GM19023 (cell line): ENCODE data around the gene CBL.

Source experiments
- ATAC-seq: cut with Tn5 transposase; IDR thresholded peaks from one replicate; pipeline ENCODE4 v1.9.1; 2021; ENCODE audit warnings: mild to moderate bottlenecking, moderate library complexity; ENCODE audit not compliant: unreplicated experiment

CBL gene

DNA sequence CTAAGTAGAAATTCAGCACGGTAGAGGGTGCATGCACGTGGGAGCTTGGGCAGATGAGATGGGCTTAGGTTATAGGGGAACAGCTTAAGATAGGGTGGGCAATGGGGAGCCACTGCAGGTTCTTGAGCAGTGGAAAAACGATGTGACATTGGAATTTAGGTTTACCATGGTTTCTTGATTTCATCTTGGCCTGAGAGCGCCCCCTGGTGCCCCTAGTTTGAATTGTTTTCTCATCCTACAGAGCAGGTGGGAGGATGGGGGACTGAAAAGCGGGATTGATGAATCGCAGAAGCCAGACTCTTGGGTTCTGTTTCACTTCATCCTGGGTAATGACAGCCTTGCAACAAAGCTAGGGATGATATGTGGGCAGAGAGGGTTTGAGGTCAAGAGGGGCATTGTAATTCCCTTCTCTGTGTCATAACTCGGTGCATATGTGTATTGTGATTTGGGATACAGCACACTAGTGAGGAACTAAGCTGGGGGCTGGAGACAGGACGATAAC, 117.4 kb downstream of the CBL start:
- no peak for ATAC-seq

DNA sequence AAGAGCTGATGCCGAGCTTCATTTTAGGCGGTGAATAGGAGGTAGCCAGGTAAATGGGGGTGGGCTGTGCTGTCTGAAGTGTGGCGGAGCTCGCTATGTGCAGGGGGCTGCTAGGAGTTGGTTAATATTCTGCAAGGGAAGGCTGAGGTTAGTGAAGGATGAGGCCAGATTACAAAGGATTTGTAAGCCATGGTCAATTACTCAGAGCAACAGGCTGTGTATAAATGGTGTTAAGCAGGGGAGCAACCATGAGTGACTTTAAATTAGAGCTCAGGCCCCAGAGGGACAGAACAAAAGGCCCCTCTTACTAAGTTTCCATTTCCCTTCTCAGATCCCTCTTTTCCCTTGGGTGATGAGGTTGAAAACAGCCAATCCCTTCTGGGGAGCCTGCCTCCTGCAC, 118.0 kb downstream of the CBL start:
- no peak for ATAC-seq

DNA sequence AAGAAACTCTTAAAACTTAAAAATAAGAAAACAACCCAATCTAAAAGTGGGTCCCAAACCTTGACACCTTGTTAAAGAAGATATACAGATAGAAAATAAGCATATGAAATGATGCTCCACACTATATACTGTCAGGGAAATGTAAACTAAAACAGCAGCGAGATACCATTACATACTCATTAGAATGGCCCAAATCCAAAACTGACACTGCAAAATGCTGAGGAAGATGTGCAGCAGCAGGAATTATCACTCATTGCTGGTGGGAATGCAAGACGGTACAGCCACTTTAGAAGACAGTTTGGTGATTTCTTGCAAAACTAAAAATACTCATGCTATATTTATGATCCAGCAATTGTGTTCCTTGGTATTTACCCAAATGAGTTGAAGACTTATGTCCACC, 123.2 kb downstream of the CBL start:
- no peak for ATAC-seq

DNA sequence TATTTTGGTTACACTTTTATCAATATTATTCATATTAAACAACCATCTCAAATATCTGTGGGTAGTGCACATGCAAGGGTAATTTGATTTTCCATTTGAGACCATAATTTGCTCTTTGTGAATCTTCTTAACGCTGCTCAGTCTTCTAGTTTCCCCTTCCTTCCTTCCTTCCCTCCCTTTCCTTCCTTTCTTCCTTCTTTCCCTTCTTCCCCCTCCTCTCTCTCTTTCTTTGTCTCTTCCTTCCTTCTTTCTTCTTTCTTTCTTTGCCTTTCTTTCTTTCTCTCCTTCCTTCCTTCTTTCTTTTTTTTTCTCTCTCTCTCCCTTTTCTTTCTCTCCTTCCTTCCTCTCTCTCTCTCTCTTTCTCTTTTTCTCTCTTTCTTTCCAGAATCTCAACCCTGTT, 124.1 kb downstream of the CBL start:
- ATAC-seq = no peak

DNA sequence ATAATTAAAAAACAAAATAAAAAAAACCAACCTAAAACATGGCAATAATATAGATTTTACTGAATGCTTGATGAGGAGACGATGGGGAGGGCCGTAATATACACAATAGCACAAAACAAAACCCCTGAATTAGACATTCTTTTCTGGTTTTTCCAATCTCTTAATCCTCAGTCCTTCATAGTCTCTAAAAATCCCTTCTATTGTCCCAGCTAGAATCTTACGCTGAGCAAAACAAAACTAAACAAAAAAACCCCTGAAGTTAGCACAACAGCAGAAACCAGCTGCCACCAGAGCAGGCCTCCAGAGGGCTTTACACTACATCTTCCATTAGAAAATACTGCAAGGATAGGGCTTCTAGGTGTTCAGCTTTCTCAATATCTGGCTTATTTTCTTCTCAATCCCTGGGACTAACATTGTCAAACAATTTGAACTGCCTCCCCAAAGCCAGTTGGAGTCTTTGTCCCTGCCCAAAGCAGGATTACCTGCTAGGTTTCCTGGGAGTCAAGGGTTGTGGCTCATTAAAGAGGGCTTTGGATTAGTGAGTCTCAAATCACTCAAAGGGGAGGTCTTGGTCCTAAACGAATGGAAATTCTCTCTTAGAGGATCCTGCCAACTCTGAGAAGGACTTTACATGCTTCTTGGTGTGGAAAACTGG, 126.1 kb downstream of the CBL start:
- ATAC-seq = no peak

DNA sequence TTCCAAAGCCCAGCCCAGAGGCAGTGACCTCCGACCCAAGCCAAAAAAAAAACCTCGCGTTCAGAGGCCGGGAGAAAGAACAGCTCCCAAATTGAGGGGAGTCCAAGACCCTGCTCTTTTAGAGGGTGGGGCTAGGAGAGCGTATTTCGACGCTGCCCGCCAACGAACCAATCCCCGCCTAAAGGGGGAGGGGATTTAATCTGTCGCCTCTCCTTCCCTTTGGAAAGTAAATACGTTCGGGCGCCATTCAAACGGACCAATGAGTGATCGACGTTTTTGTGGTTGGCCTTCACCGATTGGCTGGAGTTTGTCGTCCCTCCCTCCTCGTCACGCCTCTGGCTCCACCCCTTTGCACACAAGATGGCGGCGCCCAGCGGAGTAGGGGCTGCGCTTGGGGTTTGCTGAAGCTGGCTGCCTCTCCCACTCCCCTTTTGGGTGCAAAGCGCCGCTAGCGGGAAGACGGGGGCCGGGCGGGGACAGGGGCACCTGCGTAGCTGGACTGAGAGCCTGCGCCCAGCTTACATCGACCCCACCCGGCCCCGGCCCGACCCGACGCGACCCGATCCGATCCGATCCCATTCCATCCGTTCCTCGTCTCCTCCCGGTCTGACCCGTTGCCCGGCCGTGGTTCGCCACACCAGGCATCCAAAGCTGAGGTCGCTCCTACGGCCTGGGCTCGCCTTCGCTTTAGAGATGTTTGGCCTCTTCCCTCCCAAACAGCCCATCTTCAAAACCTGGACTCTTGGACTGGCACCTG, 128.2 kb downstream of the CBL start, which contains the start of gene RNF26:
Gene RNF26, plus strand, starts transcription at position 354 of the 757 bp plus-strand sequence. CDS start 596 bp downstream, outside the sequence.
- ATAC-seq = peak; percentile 92

DNA sequence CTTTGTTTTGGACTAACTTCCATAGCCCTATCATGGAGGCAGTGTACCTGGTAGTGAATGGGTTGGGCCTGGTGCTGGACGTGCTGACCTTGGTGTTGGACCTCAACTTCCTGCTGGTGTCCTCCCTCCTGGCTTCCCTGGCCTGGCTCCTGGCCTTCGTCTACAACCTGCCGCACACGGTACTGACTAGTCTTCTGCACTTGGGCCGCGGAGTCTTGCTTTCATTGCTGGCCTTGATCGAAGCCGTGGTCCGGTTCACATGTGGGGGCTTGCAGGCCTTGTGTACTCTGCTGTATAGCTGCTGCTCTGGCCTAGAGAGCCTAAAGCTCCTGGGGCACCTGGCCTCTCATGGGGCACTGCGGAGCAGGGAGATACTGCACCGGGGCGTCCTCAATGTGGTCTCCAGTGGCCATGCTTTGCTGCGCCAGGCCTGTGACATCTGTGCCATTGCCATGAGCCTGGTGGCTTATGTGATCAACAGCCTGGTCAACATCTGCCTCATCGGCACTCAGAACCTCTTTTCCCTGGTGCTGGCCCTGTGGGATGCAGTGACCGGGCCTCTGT, 129.0 kb downstream of the CBL start:
- no peak for ATAC-seq

DNA sequence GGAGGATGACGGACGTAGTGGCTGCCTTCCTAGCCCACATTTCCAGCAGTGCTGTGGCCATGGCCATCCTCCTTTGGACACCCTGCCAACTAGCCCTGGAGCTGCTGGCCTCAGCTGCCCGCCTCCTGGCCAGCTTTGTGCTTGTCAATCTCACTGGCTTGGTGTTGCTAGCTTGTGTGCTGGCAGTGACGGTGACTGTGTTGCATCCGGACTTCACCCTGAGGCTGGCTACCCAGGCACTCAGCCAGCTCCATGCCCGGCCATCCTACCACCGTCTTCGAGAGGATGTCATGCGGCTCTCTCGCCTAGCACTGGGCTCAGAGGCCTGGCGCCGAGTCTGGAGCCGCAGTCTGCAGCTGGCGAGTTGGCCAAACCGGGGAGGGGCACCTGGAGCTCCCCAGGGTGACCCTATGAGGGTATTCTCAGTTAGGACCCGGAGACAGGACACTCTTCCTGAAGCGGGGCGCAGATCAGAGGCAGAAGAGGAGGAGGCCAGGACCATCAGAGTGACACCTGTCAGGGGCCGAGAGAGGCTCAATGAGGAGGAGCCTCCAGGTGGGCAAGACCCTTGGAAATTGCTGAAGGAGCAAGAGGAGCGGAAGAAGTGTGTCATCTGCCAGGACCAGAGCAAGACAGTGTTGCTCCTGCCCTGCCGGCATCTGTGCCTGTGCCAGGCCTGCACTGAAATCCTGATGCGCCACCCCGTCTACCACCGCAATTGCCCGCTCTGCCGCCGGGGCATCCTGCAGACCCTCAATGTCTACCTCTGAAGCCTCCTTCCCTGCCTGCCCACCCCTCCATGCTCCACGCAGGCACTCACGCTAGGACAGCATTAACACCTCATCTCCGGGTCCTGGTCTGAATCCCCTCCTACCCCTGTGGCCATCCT, 129.8 kb downstream of the CBL start:
- ATAC-seq = no peak

DNA sequence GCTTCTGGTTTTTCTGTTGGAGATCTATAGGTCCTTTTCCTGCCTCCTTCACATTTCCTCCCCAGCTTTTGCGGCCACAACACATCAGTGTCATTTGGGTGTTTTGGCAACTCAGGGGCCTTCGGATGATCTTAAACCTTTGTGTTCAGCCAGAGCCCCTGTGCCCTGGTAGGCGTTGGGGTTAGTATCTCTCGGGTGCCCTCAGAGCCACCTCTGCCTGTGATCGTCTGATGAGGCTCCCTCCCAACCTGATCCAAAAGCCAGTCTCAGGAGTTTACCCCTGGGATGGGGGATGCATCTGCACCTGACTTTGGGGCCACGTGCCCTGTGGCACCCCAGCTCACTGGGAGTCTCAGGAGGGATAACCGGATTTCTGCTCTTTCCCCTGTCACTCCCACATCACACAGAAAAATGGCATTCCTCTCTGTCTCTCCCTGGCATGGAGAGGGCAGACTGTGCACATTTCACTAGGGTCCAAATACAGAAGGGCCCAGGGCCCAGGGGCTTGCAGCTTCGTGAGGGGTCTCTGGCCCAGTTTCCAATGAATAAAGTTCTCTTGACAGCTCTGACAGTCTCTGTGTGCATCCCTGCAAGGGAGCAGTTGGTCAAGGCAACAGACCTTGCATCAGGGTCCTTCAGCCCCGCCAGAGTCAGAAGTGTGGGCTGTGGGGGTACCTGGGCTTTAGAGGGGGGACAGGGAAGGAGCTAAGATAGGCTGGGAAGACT, 130.8 kb downstream of the CBL start:
- ATAC-seq = no peak

DNA sequence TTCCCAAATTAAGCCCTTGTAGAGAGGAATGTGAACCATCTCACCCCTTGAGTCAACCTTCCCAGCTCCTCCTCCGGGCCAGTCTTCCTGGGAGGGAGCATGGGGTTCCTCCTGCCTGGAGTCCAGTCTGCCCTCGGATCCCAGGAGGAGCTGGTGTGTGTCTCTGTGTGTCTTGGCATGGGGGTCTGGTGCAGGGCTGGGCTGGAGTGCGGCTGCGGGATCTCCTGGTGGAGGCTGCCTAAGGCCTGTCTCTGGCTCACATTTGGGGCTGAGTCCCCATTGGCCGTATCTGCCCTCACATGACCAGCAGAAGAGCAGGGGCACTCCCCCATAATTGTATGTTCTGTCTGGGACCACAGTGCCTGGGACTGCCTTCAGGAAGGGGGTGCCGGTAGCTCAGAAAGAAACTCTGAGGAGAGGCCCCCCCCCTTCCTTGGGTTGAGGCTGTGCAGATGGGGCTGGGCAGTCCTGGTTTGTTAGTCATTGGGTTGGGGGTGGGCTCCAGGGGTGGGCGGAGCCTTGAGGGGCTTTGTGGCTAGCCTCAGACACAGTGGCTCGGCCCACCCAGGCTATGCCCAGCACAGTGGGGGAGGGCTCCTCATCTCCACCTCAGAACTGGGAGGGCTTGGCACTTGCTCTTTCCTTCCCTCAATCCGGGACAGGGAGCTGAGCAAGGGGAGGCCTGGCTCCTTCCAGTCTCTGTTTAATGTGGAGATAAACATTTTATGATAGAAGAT, 131.6 kb downstream of the CBL start:
- no peak for ATAC-seq

DNA sequence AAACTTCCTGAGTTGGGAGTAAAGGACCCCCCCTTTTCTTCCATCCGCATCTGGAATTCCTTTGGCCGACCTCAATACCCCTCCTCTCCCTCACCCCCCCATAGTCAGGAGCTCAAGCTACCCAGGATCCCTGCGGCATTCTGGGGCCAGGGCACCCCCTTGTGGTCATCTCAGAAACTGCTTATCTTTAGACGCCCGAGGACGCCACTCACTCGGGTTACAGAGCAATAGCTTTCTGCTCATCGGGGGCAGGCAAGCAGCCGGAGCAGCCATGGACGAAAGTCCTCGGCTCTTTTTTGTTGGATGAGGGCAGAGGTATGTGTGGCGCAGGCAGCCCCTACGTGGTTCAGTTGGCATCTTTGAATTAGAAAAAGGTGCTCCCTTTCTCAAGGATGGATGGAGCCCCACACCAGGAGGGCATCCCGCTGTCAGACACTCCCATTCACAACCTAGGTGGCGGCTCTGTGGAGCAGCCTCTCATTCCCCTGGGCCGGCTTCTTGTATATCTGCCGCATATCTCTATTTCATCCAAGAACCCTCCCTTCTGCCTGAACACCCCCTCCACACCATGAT, 132.3 kb downstream of the CBL start:
- ATAC-seq = no peak

DNA sequence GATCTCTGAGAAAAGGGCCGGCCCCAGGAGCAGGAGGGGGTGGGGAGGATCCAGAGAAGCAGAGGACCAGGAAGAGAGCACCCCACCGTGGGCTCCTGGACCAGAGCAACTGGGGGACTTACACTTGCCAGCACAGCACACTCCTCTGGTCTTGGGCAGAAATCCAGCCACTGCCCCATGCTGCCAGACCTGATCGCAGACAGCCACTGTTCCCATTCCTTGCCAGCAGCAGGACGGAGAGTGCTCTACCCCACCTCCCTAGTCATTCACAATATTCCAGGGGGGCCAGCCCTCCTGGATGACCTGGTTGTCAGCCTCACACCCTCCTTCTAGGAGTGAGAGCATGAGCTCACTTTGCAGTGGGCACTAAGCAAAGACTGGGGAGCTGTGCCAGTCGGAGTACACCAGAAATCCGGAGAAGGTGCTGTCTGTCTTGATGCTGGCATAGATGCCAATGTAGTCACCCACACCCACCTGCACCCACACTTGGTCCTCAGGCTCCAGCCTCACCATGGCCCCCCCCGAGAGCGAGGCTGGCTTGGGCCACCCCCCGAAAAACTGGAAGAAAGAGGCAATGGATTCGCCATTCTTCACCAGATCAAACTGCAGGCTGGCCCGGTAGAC, 132.9 kb downstream of the CBL start:
- no peak for ATAC-seq

DNA sequence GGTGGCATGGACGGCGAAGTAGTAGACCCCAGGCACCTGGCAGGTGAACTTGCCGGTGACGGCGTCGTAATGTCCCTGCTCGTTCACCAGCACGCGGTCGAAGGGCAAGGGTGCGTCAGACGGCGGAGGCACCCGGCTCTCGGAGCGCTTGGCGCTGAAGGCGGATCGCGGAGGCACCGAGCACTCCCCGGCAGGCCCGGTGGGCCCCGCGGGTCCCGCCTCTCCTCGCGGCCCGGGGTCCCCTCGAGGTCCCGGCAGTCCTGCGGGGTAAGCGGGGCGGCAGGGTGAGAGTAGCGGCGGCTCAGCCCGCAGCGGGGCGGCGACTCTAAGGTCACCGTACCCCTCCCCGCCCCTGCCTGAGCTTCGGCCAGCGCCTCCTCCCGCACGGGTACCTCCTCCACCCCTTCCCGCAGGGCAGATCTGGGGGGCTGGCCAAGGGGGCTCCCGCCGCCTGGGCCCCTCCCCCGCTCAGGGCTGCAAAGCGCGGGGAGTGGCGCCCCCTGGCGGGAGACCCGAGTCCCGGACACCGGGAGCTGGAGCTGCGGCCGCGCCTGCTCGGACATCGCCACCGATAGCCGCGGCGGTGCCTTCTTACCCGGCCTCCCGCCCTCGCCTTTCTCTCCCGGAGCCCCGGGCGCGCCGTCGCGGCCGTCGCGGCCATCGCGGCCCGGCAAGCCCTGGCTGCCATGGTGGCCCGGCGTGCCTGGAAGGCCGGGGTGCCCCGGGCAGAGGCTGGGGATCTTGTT, 133.6 kb downstream of the CBL start:
- no peak for ATAC-seq

DNA sequence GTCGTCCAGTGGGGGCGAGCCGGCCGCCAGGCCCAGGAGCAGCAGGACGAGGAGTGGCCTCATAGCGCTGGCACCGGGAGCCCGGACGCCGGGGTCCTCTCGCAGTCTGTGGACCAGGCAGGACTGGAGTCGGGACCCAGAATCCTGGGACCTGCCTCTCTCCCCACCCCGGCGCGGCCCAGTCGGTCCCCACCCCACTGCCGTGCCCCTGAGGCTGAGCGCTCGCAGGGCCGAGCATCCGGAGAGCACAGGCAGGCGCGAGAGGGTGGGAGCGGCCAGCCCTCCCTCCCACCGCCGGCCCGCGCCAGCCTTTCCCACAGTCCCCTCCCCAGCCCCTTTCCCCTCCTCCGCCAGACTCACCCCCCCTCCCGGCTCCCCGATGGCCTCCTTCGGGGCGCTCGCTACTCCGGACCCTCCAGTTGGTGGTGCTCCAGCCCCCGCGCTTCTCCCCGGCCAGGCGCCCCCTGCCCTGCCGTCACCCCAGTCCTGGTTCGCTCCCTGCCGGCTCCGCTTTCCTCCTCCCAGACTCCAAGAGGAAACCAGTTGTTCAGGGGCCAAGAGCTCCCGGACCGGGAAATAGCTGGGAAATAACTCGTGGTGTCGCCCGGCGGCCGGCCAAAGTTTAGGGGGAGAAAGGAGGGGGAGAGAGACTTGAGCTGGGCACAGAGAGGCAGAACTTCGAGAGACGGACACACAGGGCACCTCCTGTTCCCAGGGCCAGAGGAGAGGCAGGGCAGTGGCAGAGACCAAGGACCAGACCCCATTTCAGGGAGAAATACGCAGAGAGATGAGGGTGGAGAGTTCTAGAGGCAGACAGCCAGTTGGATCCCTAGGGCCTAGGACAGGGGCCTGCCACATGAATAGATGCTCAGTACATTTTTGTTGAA, 134.4 kb downstream of the CBL start, which contains the start of gene C1QTNF5:
Gene C1QTNF5, minus strand, starts transcription at position 549 of the 887 bp plus-strand sequence. Its CDS starts 486 bp downstream, at position 63.
- ATAC-seq = no peak

DNA sequence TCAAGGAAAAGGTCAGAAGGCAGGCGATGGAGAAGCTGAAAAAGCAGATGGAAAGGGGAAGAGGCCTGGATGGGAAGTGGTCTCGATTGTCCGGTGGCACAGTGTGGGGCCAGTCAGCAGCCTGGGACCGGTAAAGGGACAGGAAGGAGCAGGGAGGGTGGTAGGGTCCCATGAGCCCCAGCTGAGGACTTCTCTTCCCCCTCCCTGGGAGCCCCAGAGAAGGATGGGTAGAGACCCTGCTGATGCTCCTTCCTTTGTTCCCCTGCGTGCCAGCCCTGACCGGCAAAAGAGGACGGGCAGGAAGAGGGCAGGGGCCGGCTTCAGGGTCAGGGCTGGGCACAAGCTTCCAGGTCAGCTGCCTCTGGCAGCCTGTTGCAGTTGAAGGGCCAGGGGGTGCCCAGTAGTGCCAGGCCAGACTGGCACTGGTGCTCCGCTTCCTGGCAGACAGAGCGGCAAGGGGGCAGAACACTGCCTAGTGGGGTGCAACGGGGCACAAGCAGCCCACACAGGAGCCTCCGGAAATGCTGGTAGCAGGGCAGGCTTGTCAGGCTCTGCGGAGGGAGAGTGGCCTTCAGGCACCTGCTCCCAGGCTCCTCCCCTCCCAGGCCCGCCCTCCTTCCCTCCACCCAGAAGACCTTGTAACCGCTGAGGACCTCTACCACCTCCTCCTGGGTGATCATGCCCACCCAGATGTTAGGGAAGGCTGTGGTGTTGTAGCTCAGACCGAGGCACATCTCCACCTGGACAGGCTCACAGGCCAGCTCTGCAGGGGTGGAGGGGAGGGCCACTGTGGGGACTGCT, 135.3 kb downstream of the CBL start:
- no peak for ATAC-seq

DNA sequence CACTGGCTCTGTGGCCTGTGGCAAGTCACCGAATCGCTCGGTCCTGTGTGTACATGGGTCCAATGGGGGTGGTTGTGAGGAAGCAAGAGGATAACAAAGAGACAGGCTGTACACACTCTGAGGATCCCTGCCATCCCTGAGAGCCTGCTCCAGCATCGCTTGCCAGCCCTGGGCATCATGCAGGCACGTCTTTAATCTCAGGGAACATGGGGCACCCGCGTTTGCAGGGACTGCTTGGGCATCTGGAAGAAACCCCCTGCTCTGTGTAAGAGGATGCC, 135.8 kb downstream of the CBL start:
- ATAC-seq = no peak
